ENCODE results near the gene UGT2B15. TPM values are rescaled to one million over a fixed set of nuclear protein-coding genes. Genes with fewer than 3 reads are reported as not detected.
"Not testable (repeated sequence)": the region's sequence is repeated elsewhere in the genome, so short reads cannot be mapped to it uniquely, and the experiment has no call there.

Gene UGT2B15
- total and polyA plus RNA-seq, 10 donors, result 0.11 to 0.85 (median 0.46) TPM; not detected in 7

DNA sequence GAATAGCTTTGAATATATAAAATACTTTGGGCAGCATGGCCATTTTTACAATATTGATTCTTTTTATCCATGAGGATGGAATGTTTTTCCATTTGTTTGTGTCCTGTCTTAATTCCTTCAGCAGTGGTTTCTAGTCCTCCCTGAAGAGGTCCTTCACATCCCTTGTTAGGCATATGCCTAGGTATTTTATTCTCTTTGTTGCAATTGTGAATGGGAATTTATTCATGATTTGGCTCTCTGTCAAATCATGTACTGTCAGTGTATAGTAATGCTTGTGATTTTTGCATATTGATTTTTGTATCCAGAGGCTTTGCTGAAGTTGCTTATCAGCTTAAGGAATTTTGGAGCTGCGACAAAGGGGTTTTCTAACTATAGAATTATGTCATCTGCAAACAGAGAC, 18.5 kb downstream of the UGT2B15 start:
- DNase-seq, result no peak
- Histone ChIP-seq H3K36me3 (no peaks in the 10 kb centered on the region), H3K4me3 (no peak overlapping the region), H3K4me1 (no peaks in the 10 kb centered on the region), H3K9me3 (peaks cover 0 to 1% (median 0%) of the 10 kb centered on the region in 8 donors), H3K27ac (no peak overlapping the region), H3K27me3 (replicated peaks in 1 of 7) (no peaks in the 10 kb centered on the region)
- intact Hi-C loops (cut with DNase I; ENCODE audit: low total_unique reads), result no loop called here
- 76 to 88% (median 83%) methylated on average over 1 of the region's 1 CpG for WGBS, 5 donors
- TF ChIP-seq, protein P1, sequence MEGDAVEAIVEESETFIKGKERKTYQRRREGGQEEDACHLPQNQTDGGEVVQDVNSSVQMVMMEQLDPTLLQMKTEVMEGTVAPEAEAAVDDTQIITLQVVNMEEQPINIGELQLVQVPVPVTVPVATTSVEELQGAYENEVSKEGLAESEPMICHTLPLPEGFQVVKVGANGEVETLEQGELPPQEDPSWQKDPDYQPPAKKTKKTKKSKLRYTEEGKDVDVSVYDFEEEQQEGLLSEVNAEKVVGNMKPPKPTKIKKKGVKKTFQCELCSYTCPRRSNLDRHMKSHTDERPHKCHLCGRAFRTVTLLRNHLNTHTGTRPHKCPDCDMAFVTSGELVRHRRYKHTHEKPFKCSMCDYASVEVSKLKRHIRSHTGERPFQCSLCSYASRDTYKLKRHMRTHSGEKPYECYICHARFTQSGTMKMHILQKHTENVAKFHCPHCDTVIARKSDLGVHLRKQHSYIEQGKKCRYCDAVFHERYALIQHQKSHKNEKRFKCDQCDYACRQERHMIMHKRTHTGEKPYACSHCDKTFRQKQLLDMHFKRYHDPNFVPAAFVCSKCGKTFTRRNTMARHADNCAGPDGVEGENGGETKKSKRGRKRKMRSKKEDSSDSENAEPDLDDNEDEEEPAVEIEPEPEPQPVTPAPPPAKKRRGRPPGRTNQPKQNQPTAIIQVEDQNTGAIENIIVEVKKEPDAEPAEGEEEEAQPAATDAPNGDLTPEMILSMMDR (IDR thresholded peaks at IDR 0.05 in 8 of 11, conservative IDR thresholded peaks at IDR 0.05 in 3 of 11), result no peak
- TF ChIP-seq POLR2AphosphoS5 (IDR thresholded peaks at IDR 0.05) (no peak), POLR2A (IDR thresholded peaks at IDR 0.05) (no peak)

DNA sequence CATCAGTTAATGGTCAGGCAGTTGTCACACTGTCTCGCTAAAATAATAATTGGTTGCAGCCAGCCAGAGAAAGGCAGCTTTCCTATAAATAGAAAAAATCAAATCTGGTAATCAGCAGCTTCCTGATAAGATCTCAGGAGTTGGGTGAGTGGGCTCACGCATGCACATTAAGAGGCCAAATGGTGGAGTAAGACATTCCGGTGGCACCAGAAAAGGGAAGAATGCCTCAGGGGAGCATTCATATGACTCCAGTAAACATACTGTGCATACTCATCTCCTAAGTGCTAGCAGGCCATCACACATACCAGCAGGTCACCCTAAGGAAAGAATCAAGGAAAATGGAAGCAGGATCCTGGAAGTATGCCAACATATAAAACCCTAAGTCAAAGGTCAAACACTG, 40.1 kb downstream of the UGT2B15 start:
- intact Hi-C loops (cut with DNase I; ENCODE audit: low total_unique reads), result loop anchor here (5.0 kb wide), 1 partner anchor 138 kb away; no protein-coding TSS in a partner anchor
- no peak for DNase-seq
- TF ChIP-seq POLR2AphosphoS5 (IDR thresholded peaks at IDR 0.05) (no peak), POLR2A (IDR thresholded peaks at IDR 0.05) (no peak)
- TF ChIP-seq, protein P1 (IDR thresholded peaks at IDR 0.05 in 8 of 11, conservative IDR thresholded peaks at IDR 0.05 in 3 of 11), result no peak
- Histone ChIP-seq H3K4me1 (no peaks in the 10 kb centered on the region), H3K9me3 (no peaks in the 10 kb centered on the region), H3K27me3 (replicated peaks in 1 of 7) (no peaks in the 10 kb centered on the region), H3K36me3 (no peaks in the 10 kb centered on the region), H3K27ac (no peak overlapping the region), H3K4me3 (no peak overlapping the region)
- WGBS, 5 donors, result 62 to 92% (median 78%) methylated on average over 3 of the region's 3 CpGs

DNA sequence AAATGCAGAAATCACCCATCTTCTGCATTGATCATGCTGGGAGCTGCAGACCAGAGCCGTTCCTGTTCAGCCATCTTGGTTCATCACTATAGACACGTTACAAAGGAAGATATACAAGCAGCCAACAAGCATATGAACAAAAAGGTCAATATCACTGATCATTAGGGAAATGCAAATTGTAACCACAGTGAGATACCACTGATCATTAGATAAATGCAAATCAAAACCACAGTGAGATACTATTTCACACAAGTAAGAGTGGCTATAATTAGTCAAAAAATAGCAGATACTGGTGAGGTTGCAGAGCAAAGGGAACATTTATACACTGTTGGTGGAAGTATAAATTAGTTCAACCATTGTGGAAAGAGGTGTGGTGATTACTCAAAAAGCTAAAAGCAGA, 47.7 kb downstream of the UGT2B15 start:
- H3K4me3 ChIP-seq; H3K27ac ChIP-seq; H3K36me3 ChIP-seq; H3K27me3 ChIP-seq (replicated peaks in 1 of 7); DNase-seq; H3K4me1 ChIP-seq; intact Hi-C loops (cut with DNase I; ENCODE audit: low total_unique reads): not testable (repeated sequence)
- H3K9me3 ChIP-seq, result peaks cover 0 to 16% (median 0%) of the 10 kb centered on the region in 8 donors
- 74 to 93% (median 89%) methylated on average over 2 of the region's 2 CpGs; no CpG with 5 or more reads in 2 of the 5 donors for WGBS, 5 donors

DNA sequence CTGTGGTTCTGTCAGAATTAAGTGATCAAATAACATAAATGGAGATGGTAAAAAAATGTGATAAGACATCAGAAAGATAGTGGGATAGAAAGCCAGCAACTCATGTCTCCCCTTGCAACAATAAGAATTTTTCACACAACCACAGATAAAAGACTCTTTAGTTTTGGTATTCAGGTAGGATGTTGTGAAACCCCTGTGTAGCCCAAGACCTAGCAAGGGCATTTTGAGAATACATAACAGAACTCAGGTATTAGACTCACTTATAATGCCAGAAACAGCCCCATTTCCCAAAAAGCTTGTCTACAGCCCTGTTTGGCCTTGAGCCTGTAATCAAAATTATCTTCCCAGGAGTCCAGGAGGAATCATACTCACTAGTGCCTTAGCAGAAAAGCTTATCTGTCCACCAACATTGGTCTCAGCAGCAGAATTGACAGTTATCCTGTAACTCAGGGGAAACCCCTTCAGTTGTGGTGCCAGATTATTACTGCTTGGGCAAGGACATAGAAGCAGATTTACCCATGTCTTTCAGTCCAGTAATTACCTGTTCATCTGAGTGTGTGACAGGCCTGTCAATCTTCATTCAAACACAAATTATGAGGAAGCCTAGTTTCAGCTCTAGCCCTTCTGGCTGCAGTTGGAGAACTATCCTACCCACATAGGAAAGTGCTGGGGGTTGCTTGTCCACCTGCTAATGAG, 53.3 kb downstream of the UGT2B15 start:
- intact Hi-C loops (cut with DNase I; ENCODE audit: low total_unique reads), result no loop called here
- H3K9me3 ChIP-seq, result peaks cover 0 to 5% (median 0%) of the 10 kb centered on the region in 8 donors
- no peak overlapping the region for H3K4me3 ChIP-seq
- no peak for DNase-seq
- no peaks in the 10 kb centered on the region for H3K36me3 ChIP-seq
- H3K4me1 ChIP-seq, result no peaks in the 10 kb centered on the region
- no peaks in the 10 kb centered on the region for H3K27me3 ChIP-seq (replicated peaks in 1 of 7)
- H3K27ac ChIP-seq, result no peak overlapping the region
- TF ChIP-seq, protein P1 (IDR thresholded peaks at IDR 0.05 in 8 of 11, conservative IDR thresholded peaks at IDR 0.05 in 3 of 11), result no peak
- TF ChIP-seq POLR2A (IDR thresholded peaks at IDR 0.05) (no peak), POLR2AphosphoS5 (IDR thresholded peaks at IDR 0.05) (no peak)
